Fibroblast of skin of back (primary cell): Measurements from ENCODE around the gene DMTF1. TPM values are rescaled to one million over a fixed set of nuclear protein-coding genes. Genes with fewer than 3 reads are reported as not detected.
"Not testable (repeated sequence)": the region's sequence is repeated elsewhere in the genome, so short reads cannot be mapped to it uniquely, and the experiment has no call there.

ENCODE experiments used
- DNase-seq: peaks from one replicate; pipeline ENCODE4 v3.0.0-alpha.2; 2013
- polyA plus RNA-seq, 2 experiments: library from polyadenylated mRNA; unstranded; fragments of 120-200 nt; gene quantifications; one replicate each; pipeline ENCODE4 v1.2.1, GENCODE V29; 2013; ENCODE audit not compliant: insufficient read length in 2 of 2

DMTF1 gene, protein sequence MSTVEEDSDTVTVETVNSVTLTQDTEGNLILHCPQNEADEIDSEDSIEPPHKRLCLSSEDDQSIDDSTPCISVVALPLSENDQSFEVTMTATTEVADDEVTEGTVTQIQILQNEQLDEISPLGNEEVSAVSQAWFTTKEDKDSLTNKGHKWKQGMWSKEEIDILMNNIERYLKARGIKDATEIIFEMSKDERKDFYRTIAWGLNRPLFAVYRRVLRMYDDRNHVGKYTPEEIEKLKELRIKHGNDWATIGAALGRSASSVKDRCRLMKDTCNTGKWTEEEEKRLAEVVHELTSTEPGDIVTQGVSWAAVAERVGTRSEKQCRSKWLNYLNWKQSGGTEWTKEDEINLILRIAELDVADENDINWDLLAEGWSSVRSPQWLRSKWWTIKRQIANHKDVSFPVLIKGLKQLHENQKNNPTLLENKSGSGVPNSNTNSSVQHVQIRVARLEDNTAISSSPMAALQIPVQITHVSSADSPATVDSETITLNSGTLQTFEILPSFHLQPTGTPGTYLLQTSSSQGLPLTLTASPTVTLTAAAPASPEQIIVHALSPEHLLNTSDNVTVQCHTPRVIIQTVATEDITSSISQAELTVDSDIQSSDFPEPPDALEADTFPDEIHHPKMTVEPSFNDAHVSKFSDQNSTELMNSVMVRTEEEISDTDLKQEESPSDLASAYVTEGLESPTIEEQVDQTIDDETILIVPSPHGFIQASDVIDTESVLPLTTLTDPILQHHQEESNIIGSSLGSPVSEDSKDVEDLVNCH
- polyA plus RNA-seq (2013, experiment 1 of 2; ENCODE audit: insufficient read length): 44.4 TPM
- polyA plus RNA-seq (2013, experiment 2 of 2; ENCODE audit: insufficient read length): 43.3 TPM

DNA sequence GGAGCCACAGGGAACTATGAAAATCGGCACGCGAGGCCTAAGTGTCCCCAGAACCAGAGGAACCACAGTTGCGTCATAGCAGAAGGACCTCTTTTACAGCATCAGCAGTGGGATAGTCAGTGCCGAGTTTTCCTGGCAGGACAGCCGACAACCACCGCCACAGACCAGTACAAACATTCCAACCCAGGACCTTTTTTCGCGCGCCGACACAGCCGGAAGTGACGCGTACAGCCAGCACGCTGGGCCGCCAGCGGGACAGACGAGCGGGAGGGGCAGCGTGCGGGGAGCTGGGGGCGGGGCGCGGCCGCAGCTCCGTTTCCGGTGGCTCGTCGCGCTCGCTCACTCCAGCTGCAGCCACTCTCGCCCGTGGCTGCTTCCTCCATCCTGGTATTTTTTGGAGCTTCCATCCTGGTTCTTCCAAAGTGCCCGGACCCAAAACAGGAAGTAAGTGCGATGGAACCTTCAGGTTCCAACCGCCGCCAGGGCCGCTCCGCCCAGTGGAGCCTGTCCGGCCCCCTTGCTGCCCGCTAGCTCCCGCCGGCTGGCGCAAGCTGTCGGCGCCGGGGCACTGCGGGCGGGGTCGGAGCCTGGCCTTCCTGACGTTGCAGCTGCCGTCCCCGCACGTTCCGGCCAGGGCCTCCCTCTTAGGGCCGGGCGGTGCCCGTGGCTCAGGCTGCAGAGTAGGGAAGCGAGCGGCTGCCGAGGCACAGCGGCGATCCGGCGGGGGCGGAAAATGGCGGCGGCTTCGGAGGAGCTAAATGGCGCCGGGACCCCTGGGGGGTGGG is at the start of gene DMTF1:
Gene DMTF1 (plus strand): TSS at position 342 of the 785 bp plus-strand sequence. CDS start 12,489 bp downstream, outside the sequence.
- DNase-seq: peak; percentile 98

DNA sequence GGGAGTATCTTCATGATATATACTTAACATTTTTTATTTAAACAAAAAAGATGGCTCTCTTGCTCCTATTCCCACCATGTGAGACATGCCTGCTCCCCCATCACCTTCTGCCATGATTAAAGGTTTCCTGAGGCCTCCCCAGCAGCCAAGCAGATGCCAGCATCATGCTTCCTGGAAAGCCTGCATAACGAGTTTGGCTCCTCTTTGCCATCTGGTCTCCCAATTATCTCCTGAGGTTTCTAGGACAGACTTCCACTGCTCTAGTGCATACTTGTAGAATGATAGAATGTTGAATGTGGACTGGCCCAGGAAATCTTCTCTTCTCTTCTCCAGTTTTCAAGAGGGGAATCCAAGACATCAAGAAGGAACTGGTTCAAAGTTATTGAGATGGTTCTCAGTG is 46.9 kb upstream of the DMTF1 start:
- DNase-seq: no peak

DNA sequence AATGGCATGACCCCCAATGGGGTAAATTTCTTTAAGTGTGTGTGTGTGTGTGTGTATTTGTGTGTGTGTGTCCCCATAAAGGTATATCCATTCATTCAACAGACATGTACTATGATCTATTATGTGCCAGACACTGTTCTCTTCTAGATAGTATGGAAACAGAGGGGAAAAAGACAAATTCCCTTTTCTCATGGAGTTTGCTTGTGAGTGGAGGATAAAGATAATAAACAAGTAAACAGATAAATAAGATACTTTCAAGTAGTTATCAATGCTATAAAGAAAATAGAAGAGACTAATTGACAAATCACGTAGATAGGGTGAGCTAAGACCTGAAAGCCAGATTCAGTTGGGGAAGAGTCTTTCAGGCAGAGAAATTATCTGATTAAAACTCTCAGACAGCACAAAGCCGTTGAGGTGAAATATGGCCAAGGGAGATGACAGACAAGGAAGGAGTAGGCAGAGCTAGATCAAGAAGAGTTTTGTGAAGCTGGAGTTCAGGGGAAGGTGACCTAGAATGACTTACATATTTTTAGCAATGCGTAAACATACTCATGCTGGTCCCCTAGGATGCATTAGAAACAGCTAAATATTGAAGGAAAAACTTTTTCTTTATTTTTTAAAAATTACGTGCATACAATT is 45.2 kb upstream of the DMTF1 start:
- DNase-seq: no peak

DNA sequence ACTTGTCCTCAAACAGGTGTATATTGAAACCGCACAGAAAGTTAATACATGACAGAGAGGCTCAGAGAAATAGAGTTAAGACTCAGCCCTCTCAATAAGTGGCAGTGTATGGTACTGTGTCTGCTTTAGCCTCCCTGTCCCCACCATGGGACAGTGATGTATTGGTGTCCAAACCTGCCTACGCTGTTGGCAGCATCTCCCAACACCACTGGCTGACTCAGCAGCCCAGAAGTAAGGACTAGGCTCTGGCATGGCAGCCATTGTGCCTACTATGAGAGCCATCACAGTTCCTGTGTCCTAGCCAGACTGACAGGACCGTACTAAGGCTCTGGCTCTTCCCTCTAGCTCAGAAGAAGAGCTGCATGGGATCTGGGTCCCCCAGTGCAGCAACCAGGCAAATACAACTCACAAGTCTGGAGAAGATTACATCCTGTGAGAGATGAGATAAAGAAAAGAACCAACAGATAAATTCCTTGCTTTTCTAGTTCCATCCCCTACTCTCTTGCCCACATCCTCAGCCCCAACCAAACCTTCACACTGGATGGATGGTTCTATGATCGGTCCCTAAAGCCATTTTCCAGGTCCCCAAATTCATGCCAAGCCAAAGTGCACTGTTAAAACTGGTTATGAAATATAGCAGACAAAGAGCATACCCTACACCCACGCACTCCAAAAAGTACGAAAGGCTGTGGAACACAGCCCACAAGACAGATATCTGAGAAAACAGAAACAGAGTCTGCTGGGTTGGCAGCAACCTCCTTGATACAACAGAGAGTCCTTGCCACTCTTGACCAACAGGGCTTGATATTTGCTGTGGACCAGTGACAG is 44.1 kb upstream of the DMTF1 start:
- DNase-seq: no peak

DNA sequence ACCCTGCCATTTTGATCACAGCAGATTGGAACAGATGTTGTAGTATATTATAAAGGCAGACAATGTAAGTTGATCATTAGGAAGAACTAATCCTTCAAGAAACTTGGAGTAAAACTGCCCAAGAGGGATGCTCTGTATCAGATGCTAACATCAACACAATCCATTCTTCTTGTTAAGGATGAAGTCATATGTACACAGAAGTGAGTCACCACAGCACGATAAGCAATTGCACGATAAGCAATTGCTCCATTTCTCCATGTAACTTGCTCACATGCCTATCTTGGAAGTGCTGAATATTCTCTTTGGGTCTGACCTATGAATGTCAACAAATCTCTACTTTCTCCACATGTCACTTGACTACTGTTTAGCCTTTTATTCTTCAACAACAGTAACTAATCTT is 41.5 kb upstream of the DMTF1 start:
- DNase-seq: peak; percentile 9

DNA sequence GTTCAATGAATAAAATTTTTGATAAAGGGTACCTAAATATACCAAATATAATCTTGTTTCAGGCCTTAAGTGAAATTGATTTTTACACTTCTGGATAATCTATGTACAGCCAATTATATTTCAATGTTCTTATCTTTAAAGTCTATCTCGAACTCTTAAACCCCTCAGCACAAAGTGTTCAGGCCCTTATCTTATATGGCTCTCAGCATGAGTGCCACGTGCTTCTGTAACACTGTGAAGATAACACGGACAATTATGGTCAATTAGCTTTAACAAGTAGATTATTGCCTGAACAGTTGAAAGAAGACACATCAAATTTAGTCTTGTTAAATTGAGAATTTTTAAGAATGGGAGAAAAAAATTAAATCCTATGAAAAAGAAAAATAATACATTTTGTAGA is 40.4 kb upstream of the DMTF1 start:
- DNase-seq: no peak

DNA sequence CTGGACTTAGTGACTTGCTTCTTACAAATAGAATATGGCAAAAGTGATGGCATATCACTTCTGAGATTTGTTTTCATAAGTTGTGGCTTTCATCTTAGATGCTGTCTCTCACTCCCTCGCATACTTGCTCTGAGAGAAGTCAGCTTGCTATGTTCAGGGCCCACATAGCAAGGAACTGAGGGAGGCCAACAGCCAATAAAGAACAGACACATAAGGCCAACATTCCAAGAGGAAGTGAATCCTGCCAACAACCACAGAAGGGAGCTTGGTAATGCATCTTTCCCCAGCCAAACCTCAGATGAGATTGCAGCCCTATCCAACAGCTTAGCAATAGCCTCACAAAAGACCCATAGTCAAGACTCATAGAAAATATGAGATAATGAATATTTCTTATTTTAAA is 39.2 kb upstream of the DMTF1 start:
- peak; percentile 18 for DNase-seq

DNA sequence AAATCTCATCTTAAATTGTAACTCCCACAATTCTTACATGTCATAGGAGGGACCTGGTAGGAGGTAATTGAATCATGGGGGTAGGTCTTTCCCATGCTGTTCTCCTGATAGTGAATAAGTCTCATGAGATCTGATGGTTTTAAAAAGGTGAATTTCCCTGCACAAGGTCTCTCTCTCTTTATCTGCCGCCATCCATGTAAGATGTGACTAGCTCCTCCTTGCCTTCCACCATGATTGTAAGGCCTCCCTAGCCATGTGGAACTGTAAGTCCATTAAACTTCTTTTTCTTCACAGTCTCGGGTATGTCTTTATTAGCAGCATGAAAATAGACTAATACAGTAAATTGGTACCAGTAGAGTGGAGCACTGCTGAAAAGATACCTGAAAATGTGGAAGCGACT is 38.3 kb upstream of the DMTF1 start:
- DNase-seq: not testable (repeated sequence)

DNA sequence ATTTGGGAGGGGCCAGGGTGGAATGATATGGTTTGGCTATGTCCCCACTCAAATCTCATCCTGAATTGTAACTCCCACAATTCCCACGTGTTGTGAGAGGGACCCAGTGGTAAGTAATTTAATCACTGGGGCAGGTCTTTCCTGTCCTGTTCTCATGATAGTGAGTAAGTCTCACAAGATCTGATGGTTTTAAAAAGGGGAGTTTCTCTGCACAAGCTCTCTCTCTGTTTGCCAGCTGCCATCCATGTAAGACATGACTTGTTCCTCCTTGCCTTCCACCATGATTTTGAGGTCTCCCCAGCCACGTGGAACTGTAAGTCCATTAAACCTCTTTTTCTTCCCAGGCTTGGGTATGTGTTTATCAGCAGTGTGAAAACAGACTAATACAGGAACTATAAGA is 36.5 kb upstream of the DMTF1 start:
- not testable (repeated sequence) for DNase-seq

DNA sequence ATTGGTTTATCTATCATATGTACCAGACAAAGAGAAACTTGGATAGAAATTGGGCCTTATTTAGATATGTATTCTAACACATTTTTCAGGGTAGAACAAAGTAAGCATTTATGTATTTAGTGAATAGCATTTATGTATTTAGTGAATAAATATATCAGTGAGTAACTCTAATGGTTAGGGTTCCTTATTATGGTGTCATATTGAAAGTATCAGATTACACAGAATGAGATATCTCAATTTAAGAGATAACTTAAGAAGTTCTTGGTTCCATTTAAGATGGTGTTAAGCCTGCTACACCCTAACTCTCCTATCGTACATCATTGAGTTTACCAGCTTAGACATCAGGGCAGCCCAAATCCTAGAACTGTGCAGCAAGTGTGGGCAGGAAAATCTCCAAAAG is 35.9 kb upstream of the DMTF1 start:
- no peak for DNase-seq

DNA sequence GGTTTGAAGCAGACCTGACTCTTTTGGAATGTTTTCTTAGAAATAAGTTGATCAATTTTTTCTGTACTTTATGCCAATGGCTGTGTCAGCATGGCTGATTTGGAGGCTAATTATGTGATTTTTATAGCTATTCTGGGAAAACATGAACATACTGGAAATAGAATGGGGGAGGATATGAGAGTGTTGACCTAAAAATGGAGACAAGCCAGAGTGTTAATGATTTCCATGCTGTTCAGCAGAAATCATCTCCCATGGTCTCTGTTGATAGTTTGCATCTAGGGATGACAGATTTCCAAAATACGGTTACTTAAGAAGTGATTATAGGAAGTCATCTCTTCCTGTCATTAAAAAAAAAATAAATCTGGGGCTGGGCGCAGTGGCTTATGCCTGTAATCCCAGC is 32.7 kb upstream of the DMTF1 start:
- DNase-seq: no peak

DNA sequence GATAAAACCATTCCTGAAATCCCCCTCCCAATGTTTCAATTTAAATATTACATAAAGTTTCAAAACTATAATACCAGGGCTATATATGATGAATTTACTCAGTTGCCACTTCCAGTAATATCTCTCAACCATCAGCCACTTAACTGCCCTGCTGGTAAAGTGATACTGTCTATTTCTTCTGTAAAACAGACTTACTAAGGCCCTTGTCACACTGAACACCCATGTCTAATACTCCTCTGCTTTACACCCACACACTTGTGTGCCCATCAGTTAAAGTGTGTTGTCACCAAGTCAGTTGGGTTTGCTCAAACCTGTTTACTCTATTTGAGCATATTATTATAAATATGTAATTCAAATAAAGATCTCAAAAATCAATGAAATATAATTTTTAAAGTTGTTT is 29.1 kb upstream of the DMTF1 start:
- DNase-seq: no peak

DNA sequence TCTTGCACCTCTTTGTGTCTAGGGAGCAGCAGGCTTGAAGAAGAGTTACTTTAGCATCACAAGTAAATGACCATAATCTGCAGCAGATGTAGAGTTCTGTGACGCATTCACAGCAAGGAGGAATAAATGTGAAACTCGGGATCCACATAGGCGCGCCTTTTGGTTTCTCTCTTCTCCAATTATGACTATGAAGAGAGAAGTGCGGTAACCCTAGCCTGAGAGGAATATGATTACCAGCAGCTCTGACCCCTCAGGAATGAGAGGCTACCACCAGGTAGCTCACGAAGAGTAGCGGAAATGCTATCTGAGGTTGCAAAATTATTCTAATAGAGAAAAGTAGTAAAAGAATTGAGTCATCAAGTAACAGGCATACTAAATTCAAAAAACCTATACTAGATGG is 25.2 kb upstream of the DMTF1 start:
- DNase-seq: no peak

DNA sequence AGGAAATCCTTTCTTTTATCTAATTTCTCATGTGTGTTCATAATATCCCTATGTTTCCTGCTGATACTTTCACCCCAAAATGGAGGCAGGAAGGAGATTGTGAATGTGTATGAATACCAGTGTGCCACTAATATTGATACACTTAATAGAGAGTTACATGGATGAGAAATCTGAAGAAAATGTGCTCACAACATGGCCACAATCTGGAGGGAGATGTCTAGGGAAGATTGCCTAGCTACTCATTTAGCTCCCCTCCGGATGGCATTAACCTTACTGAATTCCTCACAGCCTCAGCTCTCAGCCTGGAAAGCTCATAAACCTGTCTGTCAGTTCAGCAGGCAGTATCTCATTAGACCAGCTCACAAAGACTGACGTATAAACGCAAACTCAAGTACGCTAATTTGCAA is 23.4 kb upstream of the DMTF1 start:
- DNase-seq: no peak

DNA sequence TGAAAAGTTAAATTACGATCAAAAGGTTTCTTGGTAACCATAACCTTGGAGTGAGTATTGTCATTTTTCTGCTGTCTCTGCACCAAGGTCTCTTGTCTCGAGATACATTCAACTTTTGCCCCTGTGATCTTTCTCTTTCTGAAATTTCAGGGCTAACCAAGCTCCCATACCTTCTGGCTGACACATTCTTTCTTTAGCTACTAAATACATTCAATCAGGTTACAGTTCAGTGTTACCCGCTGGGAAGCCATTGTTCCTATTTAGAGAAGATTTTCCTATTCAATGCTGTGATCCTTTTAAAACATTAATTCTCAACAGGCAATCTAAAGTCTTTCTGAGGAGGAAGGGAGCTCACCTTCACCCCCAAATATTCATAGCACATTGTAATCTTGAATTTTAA is 22.9 kb upstream of the DMTF1 start:
- DNase-seq: no peak

DNA sequence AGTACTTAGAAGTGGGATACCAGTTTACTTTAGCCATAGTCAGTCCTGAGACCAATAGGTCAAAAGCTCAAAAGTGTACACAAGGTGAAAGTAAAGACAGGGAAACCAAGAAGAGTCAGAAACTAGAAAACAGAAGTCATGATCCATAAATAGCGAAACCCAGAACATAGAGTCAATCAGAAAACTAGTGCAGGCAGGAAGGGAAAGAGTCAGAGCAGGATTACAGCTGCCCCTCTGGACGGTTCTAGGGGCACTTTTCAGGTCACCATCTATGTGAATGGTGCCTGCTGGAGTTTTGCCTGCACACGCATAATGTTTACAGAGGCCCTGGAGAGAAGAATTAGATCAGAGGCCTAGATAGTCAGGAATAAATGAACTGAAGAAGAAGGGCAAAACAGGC is 22.4 kb upstream of the DMTF1 start:
- no peak for DNase-seq

DNA sequence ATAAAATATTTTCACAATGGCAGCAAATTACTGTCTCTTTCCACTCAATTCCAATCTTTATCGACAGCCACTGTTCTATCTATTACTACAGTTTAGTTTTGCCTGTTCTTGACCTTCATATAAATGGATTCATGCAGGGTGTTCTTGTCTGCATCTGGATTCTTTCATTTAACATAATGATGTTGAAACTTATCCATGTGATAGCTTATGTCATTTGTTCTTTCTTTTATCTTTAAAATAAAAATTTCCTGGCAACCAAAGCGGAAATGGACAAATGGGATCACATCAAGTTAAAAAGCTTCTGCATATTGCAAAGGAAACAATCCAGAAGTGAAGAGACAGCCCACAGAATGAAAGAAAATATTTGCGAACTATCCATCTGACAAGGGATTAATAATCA is 20.5 kb upstream of the DMTF1 start:
- no peak for DNase-seq

DNA sequence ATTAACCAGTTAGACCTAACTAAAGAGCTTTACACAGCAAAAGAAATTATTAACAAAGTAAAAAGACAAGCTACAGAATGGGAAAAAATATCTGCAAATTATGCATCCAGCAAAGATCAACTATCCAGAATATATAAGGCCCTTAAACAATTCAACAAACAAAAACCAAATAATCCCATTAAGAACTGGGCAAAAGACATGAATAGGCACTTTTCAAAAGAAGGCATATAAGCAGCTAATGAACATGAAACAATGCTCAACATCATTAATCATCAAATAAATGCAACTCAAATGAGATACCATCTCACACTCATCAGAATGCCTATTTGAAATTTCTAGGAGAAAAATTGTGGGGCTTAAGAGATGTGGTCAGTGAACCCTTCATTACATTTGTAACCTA is 15.0 kb upstream of the DMTF1 start:
- DNase-seq: no peak

DNA sequence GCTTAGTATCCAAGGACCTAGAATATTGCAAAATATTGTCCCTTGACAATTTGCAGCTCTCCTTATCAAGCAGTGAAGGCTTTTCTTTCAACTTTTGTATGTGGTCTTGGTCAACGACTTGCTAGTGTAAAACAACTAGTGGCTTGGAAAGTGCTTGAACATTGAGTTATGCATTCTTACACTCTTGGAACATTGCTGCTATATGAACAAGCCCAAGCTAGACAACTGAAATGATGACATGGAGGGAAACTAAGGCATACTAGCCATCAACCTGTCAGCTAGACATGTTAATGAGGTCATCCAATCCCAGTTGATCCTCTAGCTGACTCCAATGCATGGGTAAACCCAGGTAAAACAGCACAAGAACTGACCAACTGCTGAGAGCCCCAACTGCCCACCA is 12.7 kb upstream of the DMTF1 start:
- DNase-seq: no peak

DNA sequence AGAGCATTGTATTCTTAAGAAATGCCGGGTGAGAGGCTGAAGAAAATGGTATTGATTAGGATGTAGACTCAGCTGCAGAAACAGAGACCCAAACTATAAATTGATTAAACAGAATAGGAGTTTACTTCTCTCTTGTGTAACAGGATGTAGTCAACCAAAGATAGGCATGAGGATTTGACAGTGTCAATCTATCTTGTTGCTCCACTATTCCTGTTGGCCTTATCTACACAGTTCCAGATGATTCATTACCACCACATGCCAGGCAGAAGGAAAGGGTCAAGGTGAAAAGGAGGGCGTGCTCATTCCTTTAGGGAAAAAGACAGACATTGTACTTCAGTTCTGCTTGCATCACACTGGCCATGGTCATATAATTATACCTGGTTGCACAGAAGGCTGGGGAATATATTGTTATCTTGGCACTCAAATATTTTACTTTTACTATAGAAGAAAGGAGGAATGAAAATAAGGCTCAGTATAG is 11.9 kb upstream of the DMTF1 start:
- DNase-seq: no peak

DNA sequence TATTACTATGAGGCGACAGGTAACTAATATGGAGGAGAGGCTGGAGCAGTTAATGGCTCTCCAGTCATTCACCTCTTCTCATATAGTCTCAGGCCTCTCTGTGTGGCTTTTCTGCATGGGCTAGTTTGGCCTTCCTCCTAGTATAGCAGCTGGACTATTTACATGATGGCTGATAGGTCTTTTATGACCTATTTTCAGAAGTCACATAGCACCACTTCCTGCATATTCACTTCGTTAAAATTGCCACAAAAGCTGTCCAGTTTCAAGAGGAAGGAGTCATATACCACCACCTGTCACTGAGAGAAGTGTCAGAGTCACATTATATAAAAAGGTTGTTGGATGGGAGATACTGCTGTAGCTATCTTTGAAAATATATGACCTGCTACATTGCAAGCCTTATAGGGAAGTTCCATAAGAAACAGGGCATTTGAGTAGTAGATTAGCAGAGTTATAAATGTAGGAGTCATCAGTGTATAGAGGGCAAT is 8.0 kb upstream of the DMTF1 start:
- DNase-seq: no peak
